IMR-90 (cell line): ENCODE data around the gene SH3D21. TPM values are rescaled to one million over a fixed set of nuclear protein-coding genes. Genes with fewer than 3 reads are reported as not detected.

Source experiments
- ATAC-seq: fragments of 200-7000 bp; cut with Tn5 transposase; 2 replicates; pipeline ENCODE4 v1.9.1; 2020; ENCODE audit warnings: low read depth, mild to moderate bottlenecking, moderate library complexity
- BruUV-seq: library from RNA; stranded (reverse); fragments of 400-500 nt; replicated peaks from 2 replicates; lab custom pipeline; 2021; lab: Mats Ljungman, UMichigan
- CTCF ChIA-PET: fragments of 300-600 bp; formaldehyde crosslinking; extraction: SDS; loops from one replicate; lab custom pipeline; 2021; ENCODE audit warnings: antibody characterized with exemption; lab: Yijun Ruan, JAX
- POLR2A ChIA-PET: fragments of 300-600 bp; sonication (Branson Sonifier 250); formaldehyde crosslinking; loops from one replicate; lab custom pipeline; 2022; ENCODE audit warnings: antibody characterized with exemption; ENCODE audit not compliant: unreplicated experiment; lab: Charles Lee
- DNase-seq: peaks from one replicate; pipeline ENCODE4 v3.0.0; 2013
- H2AFZ ChIP-seq: replicated peaks from 2 replicates; pipeline ENCODE3; 2013; ENCODE audit warnings: low read length, mild to moderate bottlenecking; ENCODE audit not compliant: poor library complexity
- H2AK5ac ChIP-seq: 2 replicates; pipeline ENCODE4 v1.6.1; 2013; ENCODE audit warnings: low read depth, low read length, inconsistent platforms
- H2AK9ac ChIP-seq: replicated peaks from 2 replicates; pipeline ENCODE3; 2013; ENCODE audit warnings: mild to moderate bottlenecking, low read depth, low read length, moderate library complexity; ENCODE audit not compliant: poor library complexity
- H2BK120ac ChIP-seq: 2 replicates; pipeline ENCODE4 v1.6.1; 2013; ENCODE audit warnings: low read depth, low read length, inconsistent platforms
- H2BK15ac ChIP-seq: 3 replicates; pipeline ENCODE4 v1.6.1; 2013; ENCODE audit warnings: low read depth, low read length, inconsistent platforms
- H2BK20ac ChIP-seq: 2 replicates; pipeline ENCODE4 v1.6.1; 2013; ENCODE audit warnings: low read depth, mild to moderate bottlenecking, inconsistent platforms, low read length, moderate library complexity
- H2BK5ac ChIP-seq: 2 replicates; pipeline ENCODE4 v1.6.1; 2013; ENCODE audit warnings: mild to moderate bottlenecking, low read depth, low read length, inconsistent platforms; ENCODE audit not compliant: poor library complexity, severe bottlenecking
- H3K14ac ChIP-seq: replicated peaks from 2 replicates; pipeline ENCODE4 v1.6.1; 2013; ENCODE audit warnings: low read depth, low read length, inconsistent platforms
- H3K18ac ChIP-seq: 2 replicates; pipeline ENCODE4 v1.6.1; 2013; ENCODE audit warnings: low read depth, low read length, control low read depth
- H3K23ac ChIP-seq: 2 replicates; pipeline ENCODE4 v1.6.1; 2013; ENCODE audit warnings: low read depth, low read length, inconsistent platforms
- H3K27ac ChIP-seq: 2 replicates; pipeline ENCODE4 v1.5.1; 2013; ENCODE audit warnings: mild to moderate bottlenecking, control low read depth, low read length; ENCODE audit not compliant: insufficient read depth
- H3K27me3 ChIP-seq: 2 replicates; pipeline ENCODE4 v1.6.1; 2013; ENCODE audit warnings: low read length; ENCODE audit not compliant: control insufficient read depth, insufficient read depth
- H3K36me3 ChIP-seq: 2 replicates; pipeline ENCODE4 v1.6.1; 2013; ENCODE audit warnings: low read length, mixed read lengths; ENCODE audit not compliant: control insufficient read depth, insufficient read depth
- H3K4ac ChIP-seq: 2 replicates; pipeline ENCODE4 v1.6.1; 2013; ENCODE audit warnings: low read depth, low read length, inconsistent platforms
- H3K4me1 ChIP-seq: 2 replicates; pipeline ENCODE4 v1.6.1; 2013; ENCODE audit warnings: low read length, mixed read lengths; ENCODE audit not compliant: control insufficient read depth, insufficient read depth
- H3K4me2 ChIP-seq: 2 replicates; pipeline ENCODE4 v1.6.1; 2013; ENCODE audit warnings: low read depth, mild to moderate bottlenecking, control low read depth, low read length, moderate library complexity
- H3K4me3 ChIP-seq: 2 replicates; pipeline ENCODE4 v1.5.1; 2013; ENCODE audit warnings: low read depth, mild to moderate bottlenecking, control low read depth, low read length, moderate library complexity; ENCODE audit not compliant: insufficient read depth
- H3K56ac ChIP-seq: 2 replicates; pipeline ENCODE4 v1.6.1; 2013; ENCODE audit warnings: low read length, inconsistent platforms; ENCODE audit not compliant: insufficient read depth; ENCODE audit errors: extremely low read depth
- H3K79me1 ChIP-seq, 2 experiments: 2 replicates each; pipeline ENCODE4 v1.6.1; 2013; ENCODE audit warnings: low read length in 2 of 2, inconsistent platforms in 1 of 2, low read depth in 1 of 2
- H3K9ac ChIP-seq: 2 replicates; pipeline ENCODE4 v1.6.1; 2013; ENCODE audit warnings: low read depth, low read length, control low read depth
- H3K9me1 ChIP-seq: 2 replicates; pipeline ENCODE4 v1.6.1; 2013; ENCODE audit warnings: low read length, inconsistent platforms; ENCODE audit not compliant: insufficient read depth
- H3K9me3 ChIP-seq: 2 replicates; pipeline ENCODE4 v1.6.1; 2013; ENCODE audit warnings: low read length; ENCODE audit not compliant: control insufficient read depth, insufficient read depth
- H4K20me1 ChIP-seq: 2 replicates; pipeline ENCODE4 v1.6.1; 2013; ENCODE audit warnings: low read length, inconsistent platforms; ENCODE audit not compliant: insufficient read depth
- H4K5ac ChIP-seq: 2 replicates; pipeline ENCODE4 v1.6.1; 2013; ENCODE audit warnings: mild to moderate bottlenecking, low read depth, low read length, control low read depth
- H4K8ac ChIP-seq, 2 experiments: 2 replicates each; pipeline ENCODE4 v1.6.1; 2013; ENCODE audit warnings: low read depth in 2 of 2, low read length in 2 of 2, control low read depth in 1 of 2, inconsistent platforms in 1 of 2
- H4K91ac ChIP-seq: 2 replicates; pipeline ENCODE4 v1.6.1; 2013; ENCODE audit warnings: low read depth, low read length, inconsistent platforms; ENCODE audit not compliant: insufficient read depth
- MAFK ChIP-seq: IDR thresholded peaks from 2 replicates; pipeline ENCODE4 v1.6.1; 2012; ENCODE audit warnings: low read depth, low read length, improper control_type of control experiment
- RAD21 ChIP-seq: IDR thresholded peaks from 2 replicates; pipeline ENCODE4 v1.6.1; 2012; ENCODE audit warnings: low read length, improper control_type of control experiment
- USF2 ChIP-seq: fragments of 150-350 bp; IDR thresholded peaks from 2 replicates; pipeline ENCODE4 v1.6.1; 2017; ENCODE audit warnings: mild to moderate bottlenecking, antibody characterized with exemption, low read length, low read depth
- WGBS, 2 experiments: methylation state at CpG; one replicate each; pipeline versions ENCODE4 v1.1.5 to v1.1.7; 2013; ENCODE audit warnings: missing lambda C conversion rate in 2 of 2; ENCODE audit not compliant: insufficient read length in 1 of 2; ENCODE audit errors: extremely low coverage in 2 of 2; 5-methylcytosine and 5-hydroxymethylcytosine counted together
- dilution Hi-C: fragments of 300-500 bp; cut with HindIII; formaldehyde crosslinking; loops from one replicate; pipeline ENCODE4 v1.14.3; 2018; ENCODE audit warnings: low sequenced_read_pairs; ENCODE audit not compliant: unreplicated experiment
- in situ Hi-C: fragments of 300-500 bp; cut with MboI; formaldehyde crosslinking; loops from 3 replicates; pipeline ENCODE4 v1.14.3; 2019; ENCODE audit warnings: low sequenced_read_pairs, inconsistent platforms, mixed read lengths
- intact Hi-C: fragments of 100-400 bp; cut with micrococcal nuclease; formaldehyde crosslinking; loops from 2 replicates; pipeline ENCODE4 v1.10.0; 2022
- polyA plus RNA-seq, 3 experiments: library from polyadenylated mRNA; depleted of rRNA; stranded (reverse); fragments of >200 nt; gene quantifications; 2 replicates each; pipeline ENCODE4 v1.2.3, GENCODE V29; 2012; ENCODE audit warnings: low replicate concordance in 1 of 3
- total RNA-seq: library from RNA; depleted of rRNA; stranded (reverse); fragments of >200 nt; gene quantifications from 2 replicates; pipeline ENCODE4 v1.2.3, GENCODE V29; 2012

Gene SH3D21
- total and polyA plus RNA-seq, 2 of the 4 experiments (the other 2 are of a cell fraction) = 1.8 to 11.9 TPM

- no peaks in the 10 kb centered on the region; the same call in 1 of the 2 replicates for H3K4me1 ChIP-seq
- in situ Hi-C loops (no loop called here), intact Hi-C loops (no loop called here), dilution Hi-C loops (no loop called here)
- H4K8ac ChIP-seq = no peak overlapping the region
- no peak overlapping the region for H3K4ac ChIP-seq
- POLR2A ChIA-PET = no interaction called here
- H3K23ac ChIP-seq = no peak overlapping the region
- H3K9me3 ChIP-seq = no peaks in the 10 kb centered on the region
- H3K4me2 ChIP-seq = no peak overlapping the region
- H2BK120ac ChIP-seq = no peak overlapping the region
- no TSS peak for BruUV-seq
- no peak overlapping the region for H3K27ac ChIP-seq
- H2BK20ac ChIP-seq = no peak overlapping the region
- H3K56ac ChIP-seq = no peak overlapping the region
- H3K9me1 ChIP-seq = no peaks in the 10 kb centered on the region; the same call in 1 of the 2 replicates
- H3K18ac ChIP-seq = no peak overlapping the region
- no peak overlapping the region for H2AK5ac ChIP-seq
- H4K91ac ChIP-seq = no peak overlapping the region
- WGBS, 2 experiments = 100% methylated on average over 1 of the region's 5 CpGs; no CpG with 5 or more reads in 1 of the 2 experiments
- no peaks in the 10 kb centered on the region for H3K27me3 ChIP-seq
- no peak overlapping the region for H4K5ac ChIP-seq
- H3K4me3 ChIP-seq = no peak overlapping the region
- no peak overlapping the region for H2BK15ac ChIP-seq
- peaks cover 23 to 55% of the 10 kb centered on the region in 2 experiments for H3K79me1 ChIP-seq
- H2AK9ac ChIP-seq = no peak overlapping the region
- no peak for DNase-seq
- TF ChIP-seq USF2 (no peak), MAFK (no peak), RAD21 (no peak)
- no peak overlapping the region for H3K9ac ChIP-seq
- H3K14ac ChIP-seq = no peak overlapping the region
- H2AFZ ChIP-seq = no peak overlapping the region
- H3K36me3 ChIP-seq = peaks cover 16% of the 10 kb centered on the region
- CTCF ChIA-PET = no interaction called here
- peaks cover 49% of the 10 kb centered on the region for H4K20me1 ChIP-seq
- no peak for ATAC-seq
- H2BK5ac ChIP-seq = no peak overlapping the region
These were observed 33.1 kb upstream of the SH3D21 start for GRCh38 chr1:36273024-36273423.
